ENCODE results near the gene AHDC1. TPM values are rescaled to one million over a fixed set of nuclear protein-coding genes. Genes with fewer than 3 reads are reported as not detected.

AHDC1 gene
- total RNA-seq, 4 donors from 2014 or later: 26.4 to 39.9 (median 34.6) TPM

- TF ChIP-seq EP300 (IDR thresholded peaks at IDR 0.05): no peak
- no peak for TF ChIP-seq POLR2A (IDR thresholded peaks at IDR 0.05)
- no peak for TF ChIP-seq CTCF (IDR thresholded peaks at IDR 0.05)
- Histone ChIP-seq H3K4me1 (peaks cover 0 to 10% (median 3%) of the 10 kb centered on the region in 4 donors), H3K27me3 (no peaks in the 10 kb centered on the region), H3K9me3 (no peaks in the 10 kb centered on the region), H3K4me3 (no peak overlapping the region), H3K27ac (no peak overlapping the region), H3K36me3 (no peaks in the 10 kb centered on the region)
- WGBS, 2 donors: 69 to 70% methylated on average over 39 to 40 of the region's 41 CpGs
- no peak for DNase-seq (ENCODE audit: low spot score in 2 of 2)
Measured at GRCh38 chr1:27615346-27616192, 11.6 kb upstream of the AHDC1 start.

DNA sequence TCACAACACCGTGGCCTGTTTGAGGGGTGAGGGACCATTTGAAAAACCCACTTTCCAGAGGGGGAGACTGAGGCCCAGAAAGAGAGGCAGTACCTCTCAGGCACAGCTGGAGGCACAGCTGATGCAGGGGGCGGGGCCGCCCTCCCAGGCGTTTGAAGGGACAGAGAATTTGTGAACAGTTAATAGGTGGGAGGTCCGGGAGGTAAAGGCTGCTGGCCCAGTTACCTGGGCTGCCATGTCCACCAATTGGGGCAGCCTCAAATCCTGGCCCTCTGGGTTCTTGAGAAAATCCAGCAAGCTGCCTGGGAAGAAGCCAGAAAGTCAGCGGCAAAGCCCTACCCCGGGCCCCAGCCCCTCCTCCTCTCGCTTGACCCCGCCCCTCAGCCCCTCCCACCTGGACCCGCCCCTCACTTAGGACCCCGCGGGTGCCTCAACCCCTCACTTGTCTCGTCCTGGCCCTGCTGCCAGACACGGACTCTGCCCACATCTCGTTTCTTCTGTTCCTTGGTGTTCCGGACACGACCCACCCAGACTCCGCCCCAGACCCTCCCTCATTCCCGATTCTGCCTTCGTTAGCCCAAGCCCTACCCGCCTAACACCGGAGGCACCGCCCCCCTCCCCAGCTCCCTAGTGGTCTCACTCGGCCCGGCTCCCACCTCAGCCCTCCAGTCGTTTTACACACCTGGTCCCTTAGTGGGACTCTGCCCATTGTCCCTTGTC lies 10.8 kb upstream of the AHDC1 start:
- TF ChIP-seq EP300 (IDR thresholded peaks at IDR 0.05): no peak
- no peak for TF ChIP-seq POLR2A (IDR thresholded peaks at IDR 0.05)
- no peak for TF ChIP-seq CTCF (IDR thresholded peaks at IDR 0.05)

GRCh38 chr1:27614043-27614624 lies 10.2 kb upstream of the AHDC1 start:
- H3K36me3 ChIP-seq: no peaks in the 10 kb centered on the region
- WGBS, 2 donors: 79 to 83% methylated on average over 5 to 16 of the region's 16 CpGs
- no peak for DNase-seq (ENCODE audit: low spot score in 2 of 2)
- TF ChIP-seq POLR2A (IDR thresholded peaks at IDR 0.05) (no peak), CTCF (IDR thresholded peaks at IDR 0.05) (no peak), EP300 (IDR thresholded peaks at IDR 0.05) (no peak)
- H3K27me3 ChIP-seq: no peaks in the 10 kb centered on the region
- H3K4me3 ChIP-seq: no peak overlapping the region
- peaks cover 0 to 14% (median 5%) of the 10 kb centered on the region in 4 donors for H3K4me1 ChIP-seq
- no peak overlapping the region for H3K27ac ChIP-seq
- H3K9me3 ChIP-seq: no peaks in the 10 kb centered on the region

More for the DNA sequence above, 10.8 kb upstream of the AHDC1 start:
- H3K27ac ChIP-seq: no peak overlapping the region
- H3K9me3 ChIP-seq: no peaks in the 10 kb centered on the region
- no peaks in the 10 kb centered on the region for H3K36me3 ChIP-seq
- peak overlapping the region in 1 of 4 donors; percentile 1 for H3K4me3 ChIP-seq
- H3K27me3 ChIP-seq: no peaks in the 10 kb centered on the region
- no peak for DNase-seq (ENCODE audit: low spot score in 2 of 2)
- peaks cover 0 to 10% (median 4%) of the 10 kb centered on the region in 4 donors for H3K4me1 ChIP-seq
- WGBS, 2 donors: 24 to 25% methylated on average over 25 to 26 of the region's 26 CpGs

- Histone ChIP-seq H3K4me3 (no peak overlapping the region), H3K27me3 (no peaks in the 10 kb centered on the region), H3K36me3 (no peaks in the 10 kb centered on the region), H3K9me3 (no peaks in the 10 kb centered on the region), H3K27ac (no peak overlapping the region), H3K4me1 (peaks cover 0 to 16% (median 6%) of the 10 kb centered on the region in 4 donors)
- 86 to 88% methylated on average over 2 to 12 of the region's 12 CpGs for WGBS, 2 donors
- TF ChIP-seq CTCF (IDR thresholded peaks at IDR 0.05) (no peak), POLR2A (IDR thresholded peaks at IDR 0.05) (no peak), EP300 (IDR thresholded peaks at IDR 0.05) (no peak)
- DNase-seq (ENCODE audit: low spot score in 2 of 2): no peak
Measured at GRCh38 chr1:27612718-27613117, 8.8 kb upstream of the AHDC1 start.
